Subcutaneous adipose tissue (tissue), 4 donors: ENCODE results near the gene JADE1. TPM values are rescaled to one million over a fixed set of nuclear protein-coding genes. Genes with fewer than 3 reads are reported as not detected.

ENCODE experiments used
- total RNA-seq, 4 donors: library from RNA; depleted of rRNA; stranded (reverse); fragments of >200 nt; gene quantifications; one replicate each; pipeline ENCODE4 v1.1.0, GENCODE V29; 2016
- TF ChIP-seq, protein P1 (sequence below): fragments of 450-650 bp; IDR thresholded peaks from one replicate; pipeline ENCODE4 v1.5.1; 2016; ENCODE audit warnings: low read depth, mild to moderate bottlenecking, control low read depth, antibody characterized with exemption, moderate library complexity

The JADE1 gene
- total RNA-seq, 4 donors from 2014 or later = 56.9 to 100.0 (median 67.1) TPM

DNA sequence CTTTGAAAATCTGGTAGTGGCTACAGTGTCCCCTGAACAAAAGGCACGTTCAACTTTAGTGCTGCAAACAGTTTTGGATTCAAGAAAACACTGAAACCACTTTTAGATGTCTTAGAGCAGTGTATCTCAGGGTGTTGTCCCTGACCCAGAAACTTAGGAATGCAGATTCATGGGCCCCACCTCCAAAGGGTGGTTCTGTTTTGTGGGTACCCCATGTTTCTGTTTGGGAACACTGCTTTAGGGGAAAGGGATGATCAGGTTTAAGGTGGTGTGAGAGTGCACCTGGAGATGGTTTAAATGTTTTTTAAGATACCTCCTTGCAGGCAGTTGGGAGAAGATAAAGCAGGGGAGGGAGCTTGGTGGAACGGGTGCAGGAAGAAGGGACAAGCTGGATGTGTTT lies 55.6 kb downstream of the JADE1 start:
- TF ChIP-seq, protein P1, sequence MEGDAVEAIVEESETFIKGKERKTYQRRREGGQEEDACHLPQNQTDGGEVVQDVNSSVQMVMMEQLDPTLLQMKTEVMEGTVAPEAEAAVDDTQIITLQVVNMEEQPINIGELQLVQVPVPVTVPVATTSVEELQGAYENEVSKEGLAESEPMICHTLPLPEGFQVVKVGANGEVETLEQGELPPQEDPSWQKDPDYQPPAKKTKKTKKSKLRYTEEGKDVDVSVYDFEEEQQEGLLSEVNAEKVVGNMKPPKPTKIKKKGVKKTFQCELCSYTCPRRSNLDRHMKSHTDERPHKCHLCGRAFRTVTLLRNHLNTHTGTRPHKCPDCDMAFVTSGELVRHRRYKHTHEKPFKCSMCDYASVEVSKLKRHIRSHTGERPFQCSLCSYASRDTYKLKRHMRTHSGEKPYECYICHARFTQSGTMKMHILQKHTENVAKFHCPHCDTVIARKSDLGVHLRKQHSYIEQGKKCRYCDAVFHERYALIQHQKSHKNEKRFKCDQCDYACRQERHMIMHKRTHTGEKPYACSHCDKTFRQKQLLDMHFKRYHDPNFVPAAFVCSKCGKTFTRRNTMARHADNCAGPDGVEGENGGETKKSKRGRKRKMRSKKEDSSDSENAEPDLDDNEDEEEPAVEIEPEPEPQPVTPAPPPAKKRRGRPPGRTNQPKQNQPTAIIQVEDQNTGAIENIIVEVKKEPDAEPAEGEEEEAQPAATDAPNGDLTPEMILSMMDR = no peak

DNA sequence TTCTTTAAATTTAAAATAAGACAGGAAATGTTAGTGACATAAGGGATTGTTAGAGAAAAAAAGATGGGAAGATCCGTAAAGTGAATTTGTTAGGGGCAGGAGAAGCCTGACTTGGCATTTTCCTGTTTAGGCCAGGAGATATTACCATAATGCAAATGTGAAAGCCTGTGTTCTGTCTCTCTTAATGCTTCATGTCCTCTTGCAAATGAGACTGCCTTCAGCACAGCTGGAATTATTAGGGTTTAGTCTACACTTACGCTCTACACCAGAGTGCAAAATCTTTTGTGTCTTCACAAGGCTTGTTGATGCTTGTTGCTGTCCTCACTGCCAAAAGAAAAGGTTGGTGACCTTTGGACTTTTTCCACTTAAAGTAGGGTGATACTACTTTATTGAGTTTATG lies 56.8 kb downstream of the JADE1 start:
- TF ChIP-seq, protein P1 = no peak

DNA sequence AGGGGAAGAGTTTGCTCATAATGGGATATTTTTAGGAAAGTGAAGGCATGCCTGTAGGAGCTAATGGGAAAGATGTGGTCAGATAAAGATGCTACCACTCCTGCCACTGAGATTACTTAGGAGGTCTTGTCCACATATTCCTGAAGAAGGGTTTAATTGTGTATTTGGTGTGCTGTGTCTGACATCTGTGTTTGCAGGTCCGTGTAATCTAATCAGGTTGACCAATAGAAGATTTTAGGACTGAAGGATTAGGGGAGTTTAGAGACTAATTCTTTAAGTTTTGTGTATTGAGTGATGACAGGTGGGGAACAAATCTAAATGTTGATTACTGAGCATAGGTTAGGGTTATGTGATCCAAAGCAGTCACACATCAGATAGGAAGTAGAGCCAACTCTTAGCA lies 57.2 kb downstream of the JADE1 start:
- TF ChIP-seq, protein P1 = no peak

DNA sequence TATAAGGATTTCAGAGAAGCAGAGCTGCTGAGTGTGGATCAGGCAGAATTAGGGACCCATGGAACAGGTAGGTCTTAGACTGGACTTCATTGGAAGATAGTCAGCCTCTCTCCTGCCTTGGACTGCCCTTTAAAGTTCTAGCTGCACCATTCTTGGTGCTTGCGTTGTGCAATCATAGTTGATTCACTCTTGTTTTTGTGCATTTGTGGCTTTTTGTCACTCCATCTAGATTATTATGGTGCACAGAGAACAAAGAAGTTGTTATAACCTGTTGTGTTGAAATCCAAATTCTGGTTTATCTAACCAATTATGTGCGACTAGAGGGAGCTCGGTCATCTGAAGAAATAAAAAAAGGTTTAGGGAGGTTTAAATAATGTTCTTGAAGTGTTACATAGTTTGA lies 59.3 kb downstream of the JADE1 start:
- TF ChIP-seq, protein P1 = no peak

DNA sequence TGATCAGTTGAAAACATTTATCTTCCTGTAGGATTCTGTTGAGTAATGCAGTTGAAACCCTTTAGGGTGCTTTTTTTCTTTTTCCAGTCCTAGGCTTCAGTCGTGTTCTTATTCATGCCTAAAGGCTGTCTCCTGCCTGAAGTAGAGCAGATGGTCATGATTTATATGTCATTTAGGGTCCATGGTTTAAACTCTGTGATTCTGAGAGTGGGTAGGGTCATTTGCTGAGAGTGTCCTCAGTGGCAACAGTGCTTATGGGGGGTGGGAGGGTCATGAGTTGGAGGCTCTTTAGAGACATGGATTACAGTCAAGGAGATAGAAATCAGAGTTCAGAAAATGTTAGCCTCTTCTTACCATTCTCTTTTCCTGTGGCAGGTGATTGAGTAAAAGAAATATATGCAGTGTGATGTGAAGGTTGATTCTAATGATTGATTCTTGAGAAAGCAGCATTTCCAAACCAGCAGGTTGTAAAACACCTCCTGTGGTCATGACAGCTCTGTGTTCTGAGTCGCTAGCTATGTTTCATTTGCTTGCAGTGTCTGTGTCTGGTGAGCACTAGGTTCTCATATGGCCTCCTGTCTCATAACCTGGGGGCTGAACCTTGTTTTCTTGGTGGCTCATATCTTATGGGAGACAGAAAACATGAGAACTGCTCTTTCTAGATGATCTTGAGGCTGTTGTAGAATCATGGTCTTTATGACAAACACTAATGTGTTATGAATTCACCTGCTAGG lies 60.4 kb downstream of the JADE1 start:
- TF ChIP-seq, protein P1 = no peak

DNA sequence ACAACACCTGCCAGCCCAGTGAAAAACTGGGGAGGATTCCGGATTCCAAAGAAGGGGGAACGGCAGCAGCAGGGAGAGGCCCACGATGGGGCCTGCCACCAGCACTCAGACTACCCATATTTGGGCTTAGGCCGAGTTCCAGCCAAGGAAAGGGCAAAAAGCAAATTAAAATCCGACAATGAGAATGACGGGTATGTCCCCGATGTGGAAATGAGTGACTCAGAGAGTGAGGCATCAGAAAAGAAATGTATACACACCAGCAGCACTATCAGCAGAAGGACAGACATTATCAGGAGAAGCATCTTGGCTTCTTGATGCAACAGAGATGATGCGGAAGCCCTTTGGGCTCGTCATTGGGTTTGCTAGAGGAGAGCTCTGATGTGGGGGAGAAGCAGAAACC lies 62.4 kb downstream of the JADE1 start:
- TF ChIP-seq, protein P1 = no peak

DNA sequence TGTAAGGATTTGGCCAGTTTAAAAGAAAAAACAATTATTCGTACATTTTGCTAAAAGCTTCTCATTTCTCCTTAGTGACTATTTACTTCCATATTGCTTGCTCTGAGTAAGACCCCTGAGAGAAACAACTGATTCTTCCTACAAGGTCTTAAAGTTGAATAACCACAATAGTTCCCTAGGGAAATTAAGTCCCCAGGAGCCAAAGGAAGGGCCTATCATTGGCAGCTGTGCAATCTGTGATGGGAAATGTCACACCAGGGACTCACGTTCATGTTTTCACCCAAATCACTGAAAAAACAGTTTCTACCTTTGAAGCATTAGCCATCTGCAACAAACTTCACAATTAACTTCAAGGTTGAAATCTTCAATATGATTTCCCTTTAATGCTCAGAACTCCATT lies 66.7 kb downstream of the JADE1 start:
- TF ChIP-seq, protein P1 = no peak
